Activated CD8-positive, alpha-beta memory T cell treated with anti-CD3 and anti-CD28 coated beads, Interleukin-2, amount 50 U/mL, for 24 hours (primary cell): Measurements from ENCODE around the gene CACNA1H.
"Not testable (repeated sequence)": the region's sequence is repeated elsewhere in the genome, so short reads cannot be mapped to it uniquely, and the experiment has no call there.

Experiments
- DNase-seq: peaks from one replicate; pipeline ENCODE4 v3.0.0-alpha.2; 2020; ENCODE audit errors: extremely low read depth

CACNA1H gene

GRCh38 chr16:1247903-1248537 lies 95.1 kb downstream of the CACNA1H start:
- DNase-seq: not testable (repeated sequence)

DNA sequence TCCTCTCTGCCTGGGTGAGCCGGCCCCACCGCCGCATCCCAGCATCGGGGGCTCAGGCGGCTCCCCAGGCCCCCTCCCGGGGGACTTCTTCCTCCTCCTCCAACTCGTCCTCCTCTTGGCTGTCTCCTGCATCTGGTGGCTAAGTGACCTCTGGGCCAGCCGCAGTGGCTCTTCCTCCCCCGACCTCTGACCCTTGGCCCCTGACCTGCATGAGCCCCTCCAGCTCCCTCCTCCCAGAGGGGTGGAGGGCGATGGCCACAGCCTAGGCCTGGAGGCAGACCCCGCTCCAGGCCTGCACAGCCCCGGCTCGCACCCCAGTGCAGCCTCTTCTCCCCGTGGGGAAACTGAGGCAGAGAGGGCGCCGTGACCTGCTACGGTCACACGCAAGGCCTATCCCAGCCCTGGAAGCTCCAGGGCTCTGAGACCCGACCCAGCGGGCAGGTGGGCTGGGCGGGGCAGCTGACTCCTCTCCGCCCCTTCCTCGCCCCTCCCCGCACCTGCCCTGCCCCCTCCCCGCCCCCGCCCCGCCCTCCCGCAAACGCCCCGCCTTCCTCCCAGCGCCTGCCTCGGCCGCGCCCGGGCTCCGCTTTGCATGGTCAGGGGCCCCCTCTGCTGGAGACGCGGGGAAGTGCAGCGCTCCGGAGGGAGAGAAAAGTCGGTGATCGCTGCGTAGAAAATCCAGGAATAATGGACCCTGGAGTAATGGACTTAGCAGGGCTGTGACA lies 96.3 kb downstream of the CACNA1H start:
- not testable (repeated sequence) for DNase-seq

GRCh38 chr16:1253701-1254364 lies 100.9 kb downstream of the CACNA1H start:
- not testable (repeated sequence) for DNase-seq

DNA sequence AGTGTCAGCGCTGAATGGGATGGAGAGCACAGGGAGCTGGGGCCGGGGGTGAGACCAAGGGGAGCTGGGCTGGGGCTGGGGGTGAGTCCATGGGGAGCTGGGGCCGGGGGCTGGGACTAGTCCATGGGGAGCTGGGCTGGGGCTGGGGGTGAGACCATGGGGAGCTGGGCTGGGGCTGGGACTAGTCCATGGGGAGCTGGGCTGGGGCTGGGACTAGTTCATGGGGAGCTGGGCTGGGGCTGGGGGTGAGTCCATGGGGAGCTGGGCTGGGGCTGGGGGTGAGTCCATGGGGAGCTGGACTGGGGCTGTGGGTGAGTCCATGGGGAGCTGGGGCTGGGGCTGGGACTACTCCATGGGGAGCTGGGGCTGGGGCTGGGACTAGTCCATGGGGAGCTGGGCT lies 101.9 kb downstream of the CACNA1H start:
- DNase-seq: not testable (repeated sequence)

GRCh38 chr16:1255276-1256122 lies 102.6 kb downstream of the CACNA1H start, which contains the start of gene TPSD1:
Gene TPSD1, plus strand, starts transcription at chr16:1256069. Its CDS starts 212 bp downstream, at chr16:1256281.
- not testable (repeated sequence) for DNase-seq

- DNase-seq: not testable (repeated sequence)
Measured at GRCh38 chr16:1256296-1256873, 103.5 kb downstream of the CACNA1H start.

DNA sequence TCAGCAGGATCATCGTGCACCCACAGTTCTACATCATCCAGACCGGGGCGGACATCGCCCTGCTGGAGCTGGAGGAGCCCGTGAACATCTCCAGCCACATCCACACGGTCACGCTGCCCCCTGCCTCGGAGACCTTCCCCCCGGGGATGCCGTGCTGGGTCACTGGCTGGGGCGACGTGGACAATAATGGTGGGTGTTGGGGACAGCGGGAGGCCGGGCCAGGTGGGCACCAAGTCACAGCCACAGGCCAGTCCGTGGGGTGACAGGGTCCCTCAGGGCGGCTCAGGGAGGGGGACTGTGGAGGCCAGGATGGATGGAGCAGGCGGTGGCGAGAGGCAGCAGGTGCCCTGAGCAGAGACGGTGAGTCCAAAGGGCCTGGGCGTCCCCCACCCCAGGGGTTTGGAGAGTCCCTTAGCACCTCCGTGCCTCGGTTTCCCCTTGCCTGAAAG lies 104.0 kb downstream of the CACNA1H start:
- no peak for DNase-seq

DNA sequence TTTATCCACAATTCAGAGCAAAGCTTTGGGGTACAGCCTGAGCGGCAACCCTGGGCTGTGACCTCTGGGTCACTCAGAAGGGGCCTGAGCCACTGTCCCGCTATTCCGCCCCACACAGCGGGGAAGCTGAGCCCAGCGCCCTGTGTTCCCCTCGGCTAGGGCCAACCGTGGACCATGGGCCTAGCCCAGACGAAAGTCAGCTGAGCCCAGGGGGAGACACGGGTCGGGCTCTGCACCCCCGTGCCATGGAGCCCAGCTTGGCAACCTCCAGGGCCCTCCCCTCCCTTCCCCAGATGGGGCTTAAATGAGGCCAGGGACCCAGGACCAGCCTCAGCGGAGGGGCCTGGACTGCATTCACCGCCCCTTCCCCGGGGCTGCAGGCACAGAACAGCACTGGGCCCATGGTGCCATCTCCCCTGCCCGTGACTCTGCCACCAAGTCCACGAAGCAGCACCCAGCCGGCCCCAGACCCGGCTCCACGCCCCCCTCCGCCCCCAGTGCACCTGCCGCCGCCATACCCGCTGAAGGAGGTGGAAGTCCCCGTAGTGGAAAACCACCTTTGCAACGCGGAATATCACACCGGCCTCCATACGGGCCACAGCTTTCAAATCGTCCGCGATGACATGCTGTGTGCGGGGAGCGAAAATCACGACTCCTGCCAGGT lies 104.8 kb downstream of the CACNA1H start:
- DNase-seq: no peak

DNA sequence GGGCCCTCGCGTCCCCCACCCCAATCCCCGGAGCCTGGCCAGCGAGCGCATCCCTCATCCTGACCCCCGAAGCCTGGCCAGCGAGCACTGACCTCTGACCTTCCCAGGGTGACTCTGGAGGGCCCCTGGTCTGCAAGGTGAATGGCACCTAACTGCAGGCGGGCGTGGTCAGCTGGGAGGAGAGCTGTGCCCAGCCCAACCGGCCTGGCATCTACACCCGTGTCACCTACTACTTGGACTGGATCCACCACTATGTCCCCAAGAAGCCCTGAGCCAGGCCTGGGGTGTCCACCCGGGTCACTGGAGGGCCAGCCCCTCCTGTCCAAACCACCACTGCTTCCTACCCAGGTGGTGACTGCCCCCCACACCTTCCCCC lies 105.3 kb downstream of the CACNA1H start:
- DNase-seq: no peak

- DNase-seq: no peak
Measured at GRCh38 chr16:1258906-1259759, 106.2 kb downstream of the CACNA1H start.

- DNase-seq: no peak
Measured at GRCh38 chr16:1259760-1260068, 106.8 kb downstream of the CACNA1H start.

- no peak for DNase-seq
Measured at GRCh38 chr16:1260101-1260680, 107.3 kb downstream of the CACNA1H start.

DNA sequence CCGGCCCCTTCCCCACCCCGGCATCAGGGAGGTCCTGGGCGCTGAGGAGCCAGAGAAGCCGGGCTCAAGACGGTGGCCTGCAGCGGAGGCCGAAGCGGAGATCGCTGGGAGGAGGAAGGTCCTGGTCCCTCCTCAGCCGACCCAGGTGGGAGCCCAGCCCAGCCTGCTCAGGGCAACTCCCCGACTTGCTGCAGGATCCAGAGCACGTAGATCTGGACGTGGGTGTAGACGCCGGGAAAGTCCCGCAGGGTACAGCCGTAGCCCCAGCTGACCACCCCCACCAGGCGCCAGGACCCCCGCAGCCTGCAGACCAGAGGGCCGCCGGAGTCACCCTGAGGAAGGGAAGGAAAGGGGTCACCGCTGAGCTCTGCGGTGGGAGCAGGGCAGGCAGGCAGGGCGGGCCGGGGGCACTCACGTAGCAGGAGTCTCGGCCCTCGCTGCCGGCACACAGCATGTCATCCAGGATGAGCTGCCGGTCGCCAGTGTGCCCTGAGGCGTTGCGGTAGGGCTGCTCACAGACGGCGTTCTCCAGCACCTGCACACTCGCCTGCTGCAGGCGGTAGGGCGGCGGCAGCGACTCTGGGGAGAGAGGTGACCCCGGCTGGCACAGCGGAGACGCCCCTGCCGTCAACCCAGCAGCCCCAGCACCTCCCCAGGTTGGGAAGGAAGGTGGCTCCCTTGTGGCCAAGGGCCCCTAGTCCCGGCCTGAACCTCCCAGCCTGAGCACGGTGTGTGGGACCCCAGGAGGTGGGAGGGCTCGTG lies 108.4 kb downstream of the CACNA1H start:
- DNase-seq: no peak

DNA sequence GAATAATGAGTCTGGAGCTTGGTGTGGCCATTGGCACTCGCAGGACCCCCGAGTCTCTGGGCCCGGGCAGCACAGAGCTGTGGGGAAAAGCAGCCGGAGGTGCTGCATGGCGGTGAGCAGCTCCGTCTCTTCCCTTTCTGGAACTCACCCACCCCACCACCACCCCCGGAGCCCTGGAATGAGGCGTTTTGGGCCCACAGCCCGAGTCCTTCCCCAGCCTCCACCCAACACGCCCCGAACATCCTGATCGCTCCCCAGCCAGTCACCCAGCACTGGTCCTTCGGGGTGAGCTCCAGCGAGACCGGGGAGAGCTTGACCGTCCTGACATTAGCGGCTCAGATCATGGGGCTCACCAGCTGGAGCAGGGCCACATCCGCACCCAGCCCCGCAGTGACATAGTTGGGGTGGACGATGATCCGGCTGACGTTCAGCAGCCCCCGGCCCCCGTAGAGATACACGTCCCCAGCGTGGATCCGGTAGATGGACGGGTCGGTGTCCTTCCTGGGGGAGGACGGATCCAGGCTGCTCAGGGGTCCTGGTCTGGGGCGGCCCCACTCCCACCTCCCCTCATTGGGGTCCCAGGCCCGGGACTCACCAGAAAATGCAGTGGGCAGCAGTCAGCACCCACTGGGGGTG lies 109.4 kb downstream of the CACNA1H start:
- no peak for DNase-seq

- DNase-seq: no peak
Measured at GRCh38 chr16:1262846-1263221, 109.9 kb downstream of the CACNA1H start.

GRCh38 chr16:1263591-1264344 lies 110.9 kb downstream of the CACNA1H start:
- no peak for DNase-seq

- DNase-seq: no peak
Measured at GRCh38 chr16:1264345-1265089, 111.6 kb downstream of the CACNA1H start.
